GM06990 (cell line): ENCODE measurements around the gene GGPS1.
"Not testable (repeated sequence)": the region's sequence is repeated elsewhere in the genome, so short reads cannot be mapped to it uniquely, and the experiment has no call there.

ENCODE experiments used
- DNase-seq: peaks from one replicate; pipeline ENCODE4 v3.0.0-alpha.2; 2011; ENCODE audit not compliant: insufficient read length; ENCODE audit errors: extremely low read depth
- H3K27me3 ChIP-seq: replicated peaks from 2 replicates; pipeline ENCODE4 v1.6.0; 2011; ENCODE audit warnings: low read length; ENCODE audit not compliant: control insufficient read depth, insufficient read depth
- H3K36me3 ChIP-seq: 2 replicates; pipeline ENCODE4 v1.5.1; 2011; ENCODE audit warnings: low read length; ENCODE audit not compliant: control insufficient read depth, insufficient read depth
- H3K4me3 ChIP-seq: replicated peaks from 2 replicates; pipeline ENCODE4 v1.5.1; 2011; ENCODE audit warnings: low read depth, mild to moderate bottlenecking, control low read depth, low read length
- TF ChIP-seq, protein P1 (sequence below): IDR thresholded peaks from 2 replicates; pipeline ENCODE4 v1.5.1; 2011; ENCODE audit warnings: low read length, control low read depth, mild to moderate bottlenecking, inconsistent platforms; ENCODE audit not compliant: insufficient read depth, poor library complexity, severe bottlenecking

Gene GGPS1

GRCh38 chr1:235328271-235329138, at the start of gene GGPS1:
Gene GGPS1 (plus strand): TSS chr1:235328570. CDS start chr1:235335265, 6,695 bp downstream.
- H3K36me3 ChIP-seq, result no peaks in the 10 kb centered on the region; the same call in 1 of the 2 replicates
- TF ChIP-seq, protein P1, sequence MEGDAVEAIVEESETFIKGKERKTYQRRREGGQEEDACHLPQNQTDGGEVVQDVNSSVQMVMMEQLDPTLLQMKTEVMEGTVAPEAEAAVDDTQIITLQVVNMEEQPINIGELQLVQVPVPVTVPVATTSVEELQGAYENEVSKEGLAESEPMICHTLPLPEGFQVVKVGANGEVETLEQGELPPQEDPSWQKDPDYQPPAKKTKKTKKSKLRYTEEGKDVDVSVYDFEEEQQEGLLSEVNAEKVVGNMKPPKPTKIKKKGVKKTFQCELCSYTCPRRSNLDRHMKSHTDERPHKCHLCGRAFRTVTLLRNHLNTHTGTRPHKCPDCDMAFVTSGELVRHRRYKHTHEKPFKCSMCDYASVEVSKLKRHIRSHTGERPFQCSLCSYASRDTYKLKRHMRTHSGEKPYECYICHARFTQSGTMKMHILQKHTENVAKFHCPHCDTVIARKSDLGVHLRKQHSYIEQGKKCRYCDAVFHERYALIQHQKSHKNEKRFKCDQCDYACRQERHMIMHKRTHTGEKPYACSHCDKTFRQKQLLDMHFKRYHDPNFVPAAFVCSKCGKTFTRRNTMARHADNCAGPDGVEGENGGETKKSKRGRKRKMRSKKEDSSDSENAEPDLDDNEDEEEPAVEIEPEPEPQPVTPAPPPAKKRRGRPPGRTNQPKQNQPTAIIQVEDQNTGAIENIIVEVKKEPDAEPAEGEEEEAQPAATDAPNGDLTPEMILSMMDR, result no peak
- peak; percentile 96 for DNase-seq
- H3K27me3 ChIP-seq, result no peaks in the 10 kb centered on the region
- H3K4me3 ChIP-seq, result peak within 1 kb of the TSS; percentile 98

DNA sequence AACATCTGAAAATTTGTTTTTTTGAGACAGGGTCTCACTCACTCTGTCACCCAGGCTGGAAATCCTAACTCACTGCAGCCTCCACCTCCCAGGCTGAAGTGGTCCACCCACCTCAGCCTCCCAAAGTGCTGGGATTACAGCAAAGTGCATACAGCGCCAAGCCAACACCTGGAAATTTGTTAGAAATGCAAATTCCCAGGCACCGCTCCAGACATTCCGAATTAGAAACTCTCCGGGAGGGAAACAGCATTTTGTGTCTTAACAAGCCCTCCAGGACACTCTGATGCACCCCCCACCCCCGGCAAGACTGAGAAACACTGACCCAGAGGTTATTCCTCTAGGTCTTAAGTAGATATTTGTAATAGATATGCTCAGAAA, 49.5 kb upstream of the GGPS1 start:
- Histone ChIP-seq H3K27me3 (no peaks in the 10 kb centered on the region), H3K36me3 (no peaks in the 10 kb centered on the region; the same call in none of the 2 replicates), H3K4me3 (no peak overlapping the region)
- TF ChIP-seq, protein P1, result no peak
- no peak for DNase-seq

GRCh38 chr1:235279694-235280093, 48.7 kb upstream of the GGPS1 start:
- TF ChIP-seq, protein P1, result no peak
- DNase-seq, result no peak
- H3K4me3 ChIP-seq, result no peak overlapping the region
- H3K27me3 ChIP-seq, result no peaks in the 10 kb centered on the region
- no peaks in the 10 kb centered on the region; the same call in none of the 2 replicates for H3K36me3 ChIP-seq

- no peak overlapping the region for H3K4me3 ChIP-seq
- TF ChIP-seq, protein P1, result no peak
- no peaks in the 10 kb centered on the region for H3K27me3 ChIP-seq
- H3K36me3 ChIP-seq, result no peaks in the 10 kb centered on the region; the same call in none of the 2 replicates
- DNase-seq, result no peak
These were observed 47.9 kb upstream of the GGPS1 start for GRCh38 chr1:235280467-235280866.

DNA sequence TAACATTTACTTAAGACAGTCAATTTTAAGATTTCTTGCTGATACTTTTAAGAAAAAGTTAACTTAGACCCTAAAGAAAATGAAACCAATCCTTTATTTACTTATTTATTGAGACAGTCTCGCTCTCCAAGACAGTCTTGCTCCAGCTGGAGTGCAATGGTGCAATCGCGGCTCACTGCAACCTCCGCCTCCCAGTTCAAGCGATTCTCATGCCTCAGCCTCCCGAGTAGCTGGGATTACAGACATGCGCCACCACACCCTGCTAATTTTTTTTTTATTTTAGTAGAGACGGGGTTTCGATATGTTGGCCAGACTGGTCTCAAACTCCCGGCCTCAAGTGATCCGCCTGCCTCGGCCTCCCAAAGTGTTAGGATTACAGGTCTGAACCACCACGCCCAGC, 44.7 kb upstream of the GGPS1 start:
- H3K36me3 ChIP-seq, H3K4me3 ChIP-seq, DNase-seq, H3K27me3 ChIP-seq: not testable (repeated sequence)

DNA sequence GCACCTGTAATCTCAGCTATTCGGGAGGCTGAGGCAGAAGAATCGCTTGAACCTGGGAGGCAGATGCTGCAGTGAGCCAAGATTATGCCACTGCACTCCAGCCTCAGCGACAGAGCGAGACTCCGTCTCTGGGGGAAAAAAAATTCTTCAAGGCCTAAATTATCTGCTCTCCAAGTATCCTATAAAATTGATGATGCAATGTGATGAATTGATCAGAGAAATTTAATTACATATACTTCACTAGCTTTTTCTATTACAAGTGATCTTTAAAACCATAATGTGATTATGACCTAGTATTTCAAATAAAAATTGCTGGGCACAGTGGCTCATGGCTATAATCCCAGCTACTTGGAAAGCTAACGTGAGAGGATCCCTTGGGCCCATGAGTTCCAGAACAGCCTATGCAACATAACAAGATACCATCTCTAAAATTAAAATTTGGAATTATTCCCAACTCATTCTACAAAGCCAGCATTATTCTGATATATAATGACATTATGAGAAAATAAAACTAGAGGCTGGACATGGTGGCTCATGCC, 44.1 kb upstream of the GGPS1 start:
- H3K4me3 ChIP-seq, result no peak overlapping the region

More for the DNA sequence above, 44.1 kb upstream of the GGPS1 start:
- TF ChIP-seq, protein P1, result no peak
- no peak for DNase-seq
- H3K36me3 ChIP-seq, result no peaks in the 10 kb centered on the region; the same call in none of the 2 replicates
- H3K27me3 ChIP-seq, result no peaks in the 10 kb centered on the region
